Measurements from ENCODE around the gene FOSL2.

The FOSL2 gene

DNA sequence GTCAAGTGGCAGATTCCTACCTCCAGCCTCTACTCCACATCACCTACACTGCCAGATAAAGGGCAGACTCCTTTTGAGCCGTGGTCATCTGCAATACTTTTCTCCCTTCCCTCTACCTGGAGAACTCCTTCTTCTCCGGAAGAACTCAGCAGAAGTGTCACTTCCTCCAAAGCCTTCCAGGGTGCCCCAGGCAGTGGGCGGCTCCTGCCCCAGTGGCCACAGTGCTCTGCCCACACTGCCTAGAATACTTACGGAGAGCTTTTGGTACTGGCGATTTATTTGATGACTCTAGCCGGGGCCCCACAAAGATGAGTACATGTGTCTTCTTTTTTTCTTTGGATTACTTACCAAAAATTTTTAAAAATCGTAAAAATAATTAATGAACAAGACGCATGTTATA lies 39.7 kb downstream of the FOSL2 start:
- no peak for DNase-seq (ENCODE audit: low read depth)

DNA sequence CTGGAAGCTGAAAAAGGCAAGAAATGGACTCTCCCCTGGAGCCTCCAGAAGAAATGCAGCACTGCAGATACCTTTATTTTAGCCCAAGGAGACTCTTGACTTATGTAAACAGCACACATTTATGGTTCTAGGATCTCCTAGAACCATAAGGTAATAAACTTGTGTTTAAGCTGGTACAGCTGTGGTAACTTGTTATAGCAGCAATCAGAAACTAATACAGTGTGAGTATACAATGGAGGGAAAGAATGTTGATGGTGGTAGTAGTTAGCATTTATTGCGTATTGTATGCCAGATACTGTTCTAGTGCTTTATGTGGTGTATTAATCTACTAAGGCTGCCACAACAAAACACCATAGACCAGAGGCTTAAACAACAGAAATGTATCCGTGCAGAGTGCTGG lies 40.6 kb downstream of the FOSL2 start:
- no peak for DNase-seq (ENCODE audit: low read depth)

- no peak for DNase-seq (ENCODE audit: low read depth)
These were observed 41.4 kb downstream of the FOSL2 start for GRCh38 chr2:28433935-28434599.

DNA sequence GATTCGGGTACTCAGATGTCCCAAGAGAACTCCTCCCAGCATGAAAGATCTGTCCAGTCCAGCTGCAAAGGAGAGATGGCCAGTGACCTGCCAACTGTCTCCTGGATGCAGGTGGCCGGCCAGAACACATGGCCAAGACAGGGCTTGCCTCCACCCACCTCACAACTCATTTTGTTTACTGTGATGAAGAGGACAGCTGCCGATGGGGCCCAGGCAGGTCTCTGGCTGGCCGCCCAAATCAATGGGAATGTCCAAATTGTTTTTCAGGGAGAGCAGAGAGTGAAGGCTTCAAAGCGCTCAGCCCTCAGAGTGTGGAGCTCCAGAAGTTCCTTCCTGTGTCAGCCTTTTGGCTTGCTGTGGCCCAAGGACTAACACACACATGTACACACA lies 41.9 kb downstream of the FOSL2 start:
- no peak for DNase-seq (ENCODE audit: low read depth)

DNA sequence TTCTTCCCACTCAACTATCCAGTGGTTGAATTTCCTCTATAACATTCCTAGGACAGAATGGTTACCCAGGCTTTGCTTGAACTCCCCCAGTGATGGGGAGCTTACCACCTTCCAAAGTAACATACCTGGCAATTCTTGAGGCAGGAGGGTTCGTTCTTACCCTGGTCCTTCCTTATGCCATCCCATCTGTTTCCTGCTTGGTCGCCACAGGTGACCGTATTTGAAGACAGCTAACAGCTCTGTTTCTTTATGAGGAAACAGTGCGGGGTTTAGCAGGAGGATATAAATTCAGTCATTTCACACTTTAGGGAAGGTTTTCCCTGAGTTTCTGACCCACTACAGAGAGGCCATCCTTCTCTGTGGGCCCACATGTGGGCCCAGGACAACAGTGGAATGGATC lies 42.6 kb downstream of the FOSL2 start:
- DNase-seq (ENCODE audit: low read depth) = no peak

DNA sequence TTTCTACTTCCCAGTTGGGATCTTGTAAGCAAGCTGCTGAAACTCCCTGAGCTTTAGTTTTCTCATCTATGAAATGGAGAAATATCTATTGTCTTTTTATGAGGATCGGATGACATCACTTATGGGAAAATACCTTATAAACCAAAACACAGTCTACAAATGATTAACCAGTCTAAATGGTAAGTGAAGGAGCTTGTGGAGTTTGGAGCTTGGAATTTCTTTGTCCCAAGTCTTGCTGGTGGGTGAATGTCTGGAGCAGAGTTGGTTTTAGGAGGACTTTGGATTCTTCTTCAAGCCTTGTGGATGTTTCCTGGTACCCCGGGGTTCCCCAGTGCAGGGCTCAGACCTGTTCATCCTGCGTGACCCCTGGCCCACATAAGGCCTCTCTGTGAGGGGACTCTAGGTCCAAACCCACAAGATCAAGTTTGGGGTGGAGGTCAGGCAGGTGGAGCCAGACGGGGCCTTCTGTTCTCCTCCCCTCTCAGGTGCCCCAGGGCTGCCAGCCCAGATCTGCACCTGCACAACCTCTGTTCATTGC lies 43.2 kb downstream of the FOSL2 start:
- no peak for DNase-seq (ENCODE audit: low read depth)

DNA sequence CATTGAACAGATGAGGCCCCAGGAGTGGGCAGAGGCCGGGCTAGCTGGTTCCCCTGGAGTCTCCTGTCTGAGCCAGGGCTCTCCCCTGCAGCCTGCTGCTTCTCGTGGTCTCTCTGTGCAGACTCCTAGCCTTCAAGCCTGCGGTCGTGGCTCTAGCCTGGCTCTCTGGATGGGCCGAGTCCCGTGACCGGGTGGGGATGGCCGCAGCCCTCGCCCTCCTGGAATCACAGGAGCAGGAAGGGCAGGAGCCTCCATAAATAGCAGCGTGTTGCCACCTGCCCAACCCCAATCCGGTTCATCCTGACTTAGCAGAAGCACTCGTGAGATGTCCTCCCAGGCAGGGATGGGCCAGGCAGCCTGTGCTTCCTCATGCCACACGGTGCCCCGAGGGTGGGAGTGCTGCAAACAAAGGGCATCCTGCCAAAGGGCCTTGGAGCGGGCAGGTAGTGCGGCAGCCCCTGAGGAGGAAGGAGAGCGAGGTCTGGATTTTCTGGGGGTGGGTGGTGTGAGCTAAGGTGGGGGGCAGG lies 43.9 kb downstream of the FOSL2 start:
- DNase-seq (ENCODE audit: low read depth) = no peak

GRCh38 chr2:28437149-28437835 lies 44.6 kb downstream of the FOSL2 start:
- no peak for DNase-seq (ENCODE audit: low read depth)

GRCh38 chr2:28437918-28438317 lies 45.3 kb downstream of the FOSL2 start:
- DNase-seq (ENCODE audit: low read depth) = no peak

DNA sequence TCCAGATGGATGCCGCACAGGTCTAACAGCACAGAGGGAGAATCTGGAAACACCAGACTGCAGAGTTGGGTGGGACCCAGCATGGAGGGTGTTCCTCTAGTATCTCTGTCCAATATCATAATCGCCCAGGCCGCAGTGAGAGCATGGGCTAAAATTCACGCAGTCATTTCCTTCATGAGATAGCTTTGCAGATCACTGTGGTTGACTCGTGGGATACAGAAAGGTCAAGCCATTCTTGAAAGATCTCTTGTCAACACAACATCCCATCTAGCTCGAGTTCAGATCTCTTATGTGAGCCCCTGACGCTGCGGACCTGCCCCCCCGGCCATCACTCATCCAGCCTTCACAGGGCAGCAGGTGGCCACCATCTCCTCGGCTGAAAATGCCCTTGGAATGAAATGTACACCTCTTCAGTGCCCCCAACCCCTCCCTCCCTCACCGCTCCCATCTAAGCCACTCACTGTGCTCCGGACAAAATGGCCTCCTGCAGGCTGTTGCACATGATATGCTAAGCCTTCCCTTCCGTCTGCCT lies 45.9 kb downstream of the FOSL2 start:
- DNase-seq (ENCODE audit: low read depth) = no peak

DNA sequence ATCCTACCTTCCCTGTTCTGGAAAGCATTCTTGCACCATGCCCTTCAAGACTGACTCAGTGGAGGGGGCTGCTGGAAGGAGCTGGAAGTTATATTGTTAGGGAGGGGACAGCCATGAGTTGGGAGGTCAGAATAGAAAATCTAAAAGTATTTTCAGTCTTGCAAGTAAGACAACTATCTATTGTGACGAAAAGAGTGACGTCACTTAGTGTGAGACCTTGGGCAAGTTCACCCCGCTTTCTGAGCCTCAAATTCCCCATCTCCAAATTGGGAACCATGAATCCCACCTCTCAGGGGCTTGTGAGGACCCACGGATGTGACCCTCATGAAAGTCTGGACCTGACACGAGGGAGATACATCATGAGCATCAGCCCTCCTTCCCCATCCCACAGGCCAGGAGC lies 46.5 kb downstream of the FOSL2 start:
- DNase-seq (ENCODE audit: low read depth) = no peak

DNA sequence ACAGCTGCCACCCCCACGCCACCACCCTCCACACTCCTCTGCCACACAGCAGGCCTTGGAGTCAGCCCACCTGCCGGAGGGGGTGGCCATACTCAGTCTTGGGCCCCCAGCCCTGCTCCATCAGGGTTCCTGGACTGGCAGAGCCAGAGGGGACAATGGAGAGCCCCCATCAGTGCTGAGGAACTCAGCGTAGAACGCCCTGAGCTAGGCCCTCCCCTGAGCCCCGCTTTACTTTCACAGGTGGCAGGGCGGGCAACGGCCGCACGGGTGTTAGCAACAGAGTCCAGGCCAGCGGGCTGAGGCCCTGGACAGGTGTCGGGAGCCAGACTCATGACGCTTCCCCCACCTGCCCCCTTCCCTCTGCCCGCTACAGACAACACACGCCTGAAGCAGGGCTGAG lies 47.1 kb downstream of the FOSL2 start:
- DNase-seq (ENCODE audit: low read depth) = no peak

DNA sequence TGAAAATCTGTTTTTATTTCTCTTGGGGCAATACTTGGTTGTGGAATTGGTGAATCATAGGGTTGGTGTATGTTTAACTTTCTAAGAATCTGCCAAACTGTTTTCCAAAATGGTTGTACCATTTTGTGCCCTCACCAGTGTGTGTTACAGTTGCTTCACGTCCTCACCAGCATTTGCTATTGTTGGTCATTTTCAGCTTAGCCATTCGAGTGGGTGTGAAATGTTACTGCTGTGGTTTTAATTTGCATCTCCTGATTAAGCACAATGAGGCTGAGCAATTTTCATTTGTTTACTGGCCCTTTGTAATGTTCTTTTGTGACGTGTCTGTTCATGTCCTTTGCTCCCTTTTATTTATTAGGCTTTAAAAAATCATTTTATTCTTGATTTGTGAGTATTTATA lies 49.7 kb downstream of the FOSL2 start:
- no peak for DNase-seq (ENCODE audit: low read depth)

DNA sequence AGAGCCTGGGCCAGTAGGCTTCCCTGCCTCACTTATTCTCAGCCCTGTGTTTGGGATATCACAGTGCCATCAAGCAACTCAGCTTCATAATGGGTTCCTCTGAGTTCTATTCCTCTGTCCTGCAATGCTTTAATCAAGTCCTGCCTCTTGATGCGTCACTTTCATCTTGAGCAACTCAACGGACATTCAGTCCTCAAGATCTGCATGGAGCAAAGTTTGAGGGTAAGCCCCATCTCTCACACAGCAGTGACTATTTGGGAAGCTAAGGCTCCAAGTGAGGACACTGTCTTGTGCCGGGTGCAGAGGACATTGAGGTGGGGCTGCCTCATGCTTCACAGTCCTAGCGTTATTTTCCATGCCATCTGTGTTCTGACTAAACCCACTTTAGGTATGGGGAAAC lies 52.3 kb downstream of the FOSL2 start:
- no peak for DNase-seq (ENCODE audit: low read depth)

DNA sequence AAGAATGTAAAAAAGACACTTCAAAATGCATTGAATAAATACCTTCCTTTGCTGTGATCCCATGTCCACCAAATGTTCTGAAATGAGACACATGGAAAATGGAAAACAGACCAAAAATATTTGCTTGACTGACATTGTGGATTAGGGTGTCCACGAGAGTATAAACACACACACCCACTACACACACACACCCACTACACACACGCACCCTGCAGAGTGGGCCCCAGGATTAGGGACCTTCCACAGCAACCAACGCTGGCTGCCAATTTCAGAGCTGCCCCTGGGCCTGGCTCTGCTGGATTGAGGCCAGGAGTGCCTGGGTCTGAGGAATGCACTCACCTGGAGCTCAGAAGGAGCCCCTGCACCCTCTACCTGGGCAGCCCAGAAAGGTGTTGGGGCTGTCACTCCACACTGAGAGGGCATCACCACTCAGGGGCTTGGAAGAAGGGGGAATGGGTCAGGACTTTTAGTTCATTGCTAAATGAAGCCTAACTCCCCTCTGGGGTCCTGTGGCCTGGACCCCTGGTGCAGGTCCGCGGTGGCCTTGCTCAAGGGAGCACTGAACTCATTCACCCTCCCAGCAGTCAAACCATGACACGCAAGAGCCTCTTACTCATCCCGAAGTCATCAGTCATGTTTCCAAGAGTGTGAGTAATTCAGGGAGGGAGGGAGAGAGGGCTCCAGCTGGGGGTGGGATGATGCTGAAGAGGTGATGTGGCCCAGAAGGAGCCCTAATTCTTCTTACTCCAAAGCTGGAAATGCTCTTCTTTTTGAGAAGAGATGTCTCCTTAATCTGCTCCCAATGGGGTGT lies 53.0 kb downstream of the FOSL2 start:
- peak; percentile 56 for DNase-seq (ENCODE audit: low read depth)

- no peak for DNase-seq (ENCODE audit: low read depth)
These were observed 53.9 kb downstream of the FOSL2 start for GRCh38 chr2:28446531-28446930.

GRCh38 chr2:28447086-28447485 lies 54.4 kb downstream of the FOSL2 start:
- DNase-seq (ENCODE audit: low read depth) = no peak

DNA sequence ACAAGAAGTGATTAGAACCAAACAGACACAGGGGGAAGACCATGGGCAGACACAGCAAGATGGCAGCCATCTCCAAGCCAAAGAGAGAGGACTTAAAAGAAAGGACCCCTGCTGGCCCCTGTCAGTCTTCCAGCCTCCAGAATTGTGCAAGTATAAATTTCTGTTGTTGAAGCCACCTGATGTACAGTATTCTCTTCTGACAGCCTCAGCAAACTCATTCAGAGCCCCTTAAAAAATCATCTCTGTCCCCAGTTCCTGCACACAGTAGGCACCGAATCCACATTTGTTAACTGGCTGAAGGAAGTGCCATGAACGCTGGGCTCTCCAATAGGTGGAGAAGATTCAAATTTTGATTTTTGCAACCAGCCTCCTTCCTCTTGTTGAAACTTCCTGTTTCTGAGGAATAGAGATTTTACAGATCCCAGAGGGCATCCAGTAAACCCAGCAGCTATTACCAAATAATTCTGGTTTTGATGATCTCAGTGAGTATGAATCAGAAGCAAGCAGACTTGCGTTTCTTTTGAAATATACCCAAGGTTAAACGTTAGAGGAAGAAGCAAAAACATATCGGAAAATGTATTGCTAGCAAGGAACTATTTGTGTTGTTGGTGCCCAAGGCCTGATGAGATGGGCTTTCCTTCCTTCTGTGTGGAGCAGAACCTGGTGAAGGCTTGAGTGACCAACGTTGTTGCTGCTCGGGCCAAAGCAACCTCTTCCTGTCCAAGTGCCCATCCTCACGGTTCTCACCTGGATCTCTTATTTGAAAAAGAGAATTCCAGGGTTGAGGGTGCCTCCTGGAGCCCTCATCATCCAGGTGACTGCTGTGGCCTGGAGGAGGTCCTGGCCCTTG lies 55.5 kb downstream of the FOSL2 start:
- DNase-seq (ENCODE audit: low read depth) = no peak

DNA sequence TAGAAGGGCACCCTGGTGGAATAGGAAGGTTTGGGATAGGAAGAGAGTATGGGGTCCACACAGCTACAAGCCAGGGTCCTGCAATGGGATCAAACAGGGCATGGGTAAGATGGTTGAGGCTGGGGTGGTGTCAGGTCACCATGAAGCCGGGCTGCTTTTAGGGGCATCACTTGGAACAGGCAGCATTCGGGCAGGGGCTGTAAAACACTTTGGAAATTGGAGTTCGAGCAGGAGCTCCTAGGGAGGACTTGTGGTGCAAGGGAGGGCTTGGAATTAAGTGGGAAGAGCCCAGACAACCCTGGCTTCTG lies 56.1 kb downstream of the FOSL2 start:
- DNase-seq (ENCODE audit: low read depth) = no peak

GRCh38 chr2:28449126-28449487 lies 56.4 kb downstream of the FOSL2 start:
- no peak for DNase-seq (ENCODE audit: low read depth)

DNA sequence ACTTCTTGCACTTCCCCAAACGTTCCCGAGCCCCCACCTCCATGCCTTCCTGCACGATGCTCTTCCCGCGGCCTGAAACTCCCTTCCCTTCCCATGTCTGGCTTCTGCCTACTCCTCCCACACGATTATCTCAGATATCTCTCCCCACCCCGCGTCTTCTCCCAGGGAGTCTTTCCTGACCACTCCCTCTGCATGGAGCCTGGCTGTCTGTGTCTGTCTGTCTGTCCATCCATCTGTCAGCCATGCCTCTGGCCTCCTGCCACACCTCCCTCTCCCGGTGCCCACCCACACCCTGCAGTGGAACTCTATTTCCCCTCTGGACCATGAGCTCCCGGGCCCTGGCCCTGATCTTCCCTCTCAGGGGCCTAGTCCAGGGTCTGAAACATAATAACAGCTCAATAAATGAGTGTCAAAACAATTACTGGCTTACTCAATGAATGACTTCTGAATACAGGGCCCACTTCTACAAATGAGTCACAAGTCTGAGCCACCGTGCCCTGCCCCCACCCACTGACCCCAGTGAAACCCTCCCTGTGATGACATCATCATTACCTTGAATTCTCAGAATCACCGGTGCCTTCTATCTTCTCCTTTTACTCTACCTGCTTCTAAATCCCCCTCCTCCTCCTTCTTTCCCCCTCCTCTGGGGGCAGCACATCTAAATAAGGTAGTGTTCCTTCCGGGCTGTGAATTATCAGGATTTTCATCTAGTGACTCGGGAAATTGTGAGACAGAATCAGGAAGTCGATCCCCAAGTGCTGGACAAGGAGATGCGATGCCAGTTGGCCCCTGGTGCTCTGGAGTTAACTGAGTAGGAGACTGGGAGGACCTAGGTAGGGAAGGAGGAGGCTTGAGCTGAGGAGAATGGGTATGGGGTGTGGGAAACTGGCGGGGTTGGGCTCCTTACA lies 57.1 kb downstream of the FOSL2 start:
- DNase-seq (ENCODE audit: low read depth) = peak; percentile 85
